ENCODE measurements around the gene BPIFA3. TPM values are rescaled to one million over a fixed set of nuclear protein-coding genes. Genes with fewer than 3 reads are reported as not detected.

BPIFA3 gene
- total RNA-seq, 2 donors from 2014 or later, result not detected

- intact Hi-C loops (cut with DNase I), result no loop called here
- Histone ChIP-seq H3K9ac (ENCODE audit: low read depth in 2 of 2, low read length in 2 of 2) (no peak overlapping the region), H3K4me3 (no peak overlapping the region), H3K27ac (no peak overlapping the region), H3K4me1 (no peaks in the 10 kb centered on the region), H3K27me3 (no peaks in the 10 kb centered on the region), H3K36me3 (no peaks in the 10 kb centered on the region), H3K9me3 (no peaks in the 10 kb centered on the region)
- no peak for DNase-seq
- TF ChIP-seq CTCF (IDR thresholded peaks at IDR 0.05), result no peak
Observed at GRCh38 chr20:33232486-33233072, 15.4 kb downstream of the BPIFA3 start.

- no peak for DNase-seq
- intact Hi-C loops (cut with DNase I), result no loop called here
- H3K9me3 ChIP-seq, result no peaks in the 10 kb centered on the region
- H3K36me3 ChIP-seq, result no peaks in the 10 kb centered on the region
- H3K27me3 ChIP-seq, result no peaks in the 10 kb centered on the region
- H3K4me3 ChIP-seq, result no peak overlapping the region
- no peaks in the 10 kb centered on the region for H3K4me1 ChIP-seq
- no peak overlapping the region for H3K27ac ChIP-seq
- TF ChIP-seq CTCF (IDR thresholded peaks at IDR 0.05), result no peak
- no peak overlapping the region for H3K9ac ChIP-seq (ENCODE audit: low read depth in 2 of 2, low read length in 2 of 2)
Observed at GRCh38 chr20:33233129-33233774, 16.1 kb downstream of the BPIFA3 start.

- DNase-seq, result no peak
- intact Hi-C loops (cut with DNase I), result no loop called here
- Histone ChIP-seq H3K27me3 (no peaks in the 10 kb centered on the region), H3K9me3 (no peaks in the 10 kb centered on the region), H3K27ac (no peak overlapping the region), H3K36me3 (no peaks in the 10 kb centered on the region), H3K9ac (ENCODE audit: low read depth in 2 of 2, low read length in 2 of 2) (no peak overlapping the region), H3K4me3 (no peak overlapping the region), H3K4me1 (no peaks in the 10 kb centered on the region)
- TF ChIP-seq CTCF (IDR thresholded peaks at IDR 0.05), result no peak
Observed at GRCh38 chr20:33234050-33234449, 16.9 kb downstream of the BPIFA3 start.

- DNase-seq, result no peak
- H3K9me3 ChIP-seq, result no peaks in the 10 kb centered on the region
- no peak within 1 kb of the TSS for H3K4me3 ChIP-seq
- TF ChIP-seq CTCF (IDR thresholded peaks at IDR 0.05), result no peak
- no peak within 1 kb of the TSS for H3K27ac ChIP-seq
- no peaks in the 10 kb centered on the region for H3K4me1 ChIP-seq
- no peak within 1 kb of the TSS for H3K9ac ChIP-seq (ENCODE audit: low read depth in 2 of 2, low read length in 2 of 2)
- no peaks in the 10 kb centered on the region for H3K36me3 ChIP-seq
- intact Hi-C loops (cut with DNase I), result no loop called here
- H3K27me3 ChIP-seq, result no peaks in the 10 kb centered on the region
Observed at GRCh38 chr20:33235696-33236095, 18.5 kb downstream of the BPIFA3 start, which contains the start of gene BPIFA1. Gene BPIFA1, plus strand, starts transcription at chr20:33235996. Its CDS starts 1,716 bp downstream, at chr20:33237712.

- no peak overlapping the region for H3K27ac ChIP-seq
- no peak overlapping the region for H3K9ac ChIP-seq (ENCODE audit: low read depth in 2 of 2, low read length in 2 of 2)
- no peak for DNase-seq
- no peaks in the 10 kb centered on the region for H3K27me3 ChIP-seq
- H3K36me3 ChIP-seq, result no peaks in the 10 kb centered on the region
- H3K4me3 ChIP-seq, result no peak overlapping the region
- intact Hi-C loops (cut with DNase I), result no loop called here
- no peak for TF ChIP-seq CTCF (IDR thresholded peaks at IDR 0.05)
- no peaks in the 10 kb centered on the region for H3K4me1 ChIP-seq
- no peaks in the 10 kb centered on the region for H3K9me3 ChIP-seq
Observed at GRCh38 chr20:33236351-33236750, 19.2 kb downstream of the BPIFA3 start.

Data from colonic mucosa (tissue), 4 donors.